ENCODE data around the gene P4HA1.

P4HA1 gene

DNA sequence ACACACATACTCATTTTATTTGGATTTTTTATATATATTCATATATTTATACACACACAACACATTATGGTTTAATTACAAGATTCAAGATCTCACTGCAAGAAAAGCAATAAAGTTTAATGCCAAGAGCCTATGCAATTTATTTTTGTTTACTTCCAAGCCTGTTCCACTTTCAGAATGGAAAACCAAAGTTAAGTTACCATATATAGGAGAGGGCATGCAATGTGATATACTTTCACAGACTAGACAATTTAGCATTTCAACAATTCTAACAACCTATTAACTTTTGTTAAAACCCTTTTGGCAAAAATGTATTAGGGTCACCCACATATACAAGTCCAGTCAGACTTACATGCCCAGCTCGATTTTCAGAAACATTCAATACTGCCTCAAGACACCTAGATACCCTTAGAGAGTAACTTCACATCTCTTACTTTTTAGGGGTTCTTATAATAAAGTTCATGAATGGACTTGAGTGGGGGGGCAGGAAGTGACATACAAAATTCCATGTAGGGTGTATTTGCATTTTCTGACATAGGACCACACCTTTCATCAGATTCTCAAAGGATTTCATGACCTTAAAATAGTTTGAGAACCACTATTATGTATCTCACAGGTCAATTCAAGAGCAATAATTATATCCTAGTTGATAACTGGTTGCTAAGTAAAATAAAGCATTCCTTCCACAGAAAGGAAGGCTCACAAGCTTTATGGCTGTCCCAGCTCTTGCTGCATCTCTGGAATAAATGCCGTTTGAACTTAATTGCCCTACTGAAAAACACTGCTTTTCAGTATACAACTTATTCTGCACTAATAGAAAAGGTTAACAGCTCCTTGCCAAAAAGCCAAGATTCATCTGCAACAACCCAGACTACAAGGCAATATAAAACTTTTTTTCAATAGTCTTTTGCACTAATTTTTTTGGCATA lies 2.5 kb downstream of the P4HA1 start:
- no peak for DNase-seq

DNA sequence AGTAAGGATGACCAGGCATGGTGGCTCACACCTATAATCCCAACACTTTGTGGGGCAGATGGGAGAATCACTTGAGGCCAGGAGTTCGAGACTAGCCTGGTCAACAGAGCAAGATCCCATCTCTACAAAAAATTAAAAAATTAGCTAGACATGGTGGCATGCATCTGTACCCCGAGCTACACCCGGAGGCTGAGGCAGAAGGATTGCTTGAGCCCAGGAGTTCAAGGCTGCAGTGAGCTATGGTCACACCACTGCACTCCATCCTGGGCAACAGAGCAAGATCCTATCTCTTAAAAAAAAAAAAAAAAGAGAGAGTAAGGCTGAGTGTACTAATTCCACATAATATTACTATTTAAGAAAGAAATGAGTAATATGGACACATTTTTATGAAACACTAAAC lies 3.8 kb downstream of the P4HA1 start:
- DNase-seq = no peak

DNA sequence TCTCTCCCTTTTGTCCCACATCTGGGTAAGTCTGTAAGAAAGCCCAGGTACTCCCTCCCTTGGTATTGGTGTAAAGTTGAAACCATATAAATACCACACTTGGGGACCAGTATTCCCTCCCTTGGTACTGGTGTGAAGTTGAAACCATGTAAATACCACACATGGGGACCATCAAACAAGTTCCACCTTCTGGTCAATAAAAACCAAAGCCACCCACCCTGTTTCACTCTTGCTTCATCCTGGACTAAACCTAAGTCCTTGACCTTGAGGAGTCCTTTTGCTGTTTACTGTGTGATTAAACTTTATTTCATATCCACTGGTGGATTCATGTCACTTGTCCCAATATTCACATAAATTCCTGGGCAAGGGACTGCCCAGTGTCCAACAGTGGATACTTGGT lies 8.4 kb downstream of the P4HA1 start:
- DNase-seq = no peak

DNA sequence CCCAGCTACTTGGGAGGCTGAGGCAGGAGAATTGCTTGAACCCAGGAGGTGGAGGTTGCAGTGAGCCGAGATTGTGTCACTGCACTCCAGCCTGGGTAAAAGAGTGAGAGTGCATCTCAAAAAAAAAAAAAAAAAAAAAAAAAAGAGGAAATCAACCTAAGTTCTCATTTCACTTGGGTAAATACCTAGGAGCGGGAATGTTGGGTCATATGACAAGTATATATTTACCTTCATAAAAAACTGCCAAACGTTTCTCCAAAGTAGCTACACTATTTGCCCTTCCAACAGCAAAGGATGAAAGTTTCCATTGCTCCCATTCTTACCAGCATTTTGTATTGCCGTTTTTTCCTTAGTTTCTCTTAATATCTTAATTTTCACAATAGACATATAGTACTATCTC lies 9.8 kb downstream of the P4HA1 start:
- DNase-seq = no peak

DNA sequence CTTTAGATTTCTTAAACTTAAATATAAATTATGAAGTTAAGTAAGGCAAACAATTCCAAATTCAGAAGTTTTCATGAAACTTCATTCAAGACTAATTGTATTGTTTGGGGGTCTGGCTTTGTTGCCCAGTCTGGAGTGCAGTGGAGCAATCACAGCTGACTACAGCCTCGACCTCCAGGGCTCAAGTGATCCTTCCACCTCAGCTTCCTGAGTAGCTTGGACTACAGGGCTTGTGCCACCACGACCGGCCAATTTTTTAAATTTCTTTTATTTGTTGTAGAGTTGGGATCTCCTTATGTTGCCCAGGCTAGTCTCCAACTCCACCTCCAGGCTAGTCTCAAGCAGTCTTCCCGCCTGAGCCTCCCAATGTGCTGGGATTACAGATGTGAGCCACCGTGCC lies 12.5 kb downstream of the P4HA1 start:
- no peak for DNase-seq

DNA sequence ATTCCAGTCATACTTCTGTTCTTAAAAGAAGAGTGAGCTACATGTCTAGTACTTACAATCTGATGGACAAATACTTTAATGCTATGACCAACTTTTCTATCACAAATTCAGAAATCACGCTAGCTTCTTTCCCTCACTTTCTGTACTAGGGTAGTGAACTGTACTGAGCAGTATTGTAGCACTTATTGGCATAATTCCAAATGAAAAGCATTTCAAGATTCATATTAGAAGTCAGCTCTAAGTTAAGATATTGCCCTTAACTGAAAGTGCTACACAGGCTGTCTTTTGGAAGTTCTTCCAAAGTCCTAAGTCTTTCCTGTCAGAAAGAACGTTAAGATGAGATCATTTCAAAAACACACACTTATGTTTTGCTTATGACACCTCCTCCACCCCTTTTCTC lies 13.4 kb downstream of the P4HA1 start:
- DNase-seq = no peak

DNA sequence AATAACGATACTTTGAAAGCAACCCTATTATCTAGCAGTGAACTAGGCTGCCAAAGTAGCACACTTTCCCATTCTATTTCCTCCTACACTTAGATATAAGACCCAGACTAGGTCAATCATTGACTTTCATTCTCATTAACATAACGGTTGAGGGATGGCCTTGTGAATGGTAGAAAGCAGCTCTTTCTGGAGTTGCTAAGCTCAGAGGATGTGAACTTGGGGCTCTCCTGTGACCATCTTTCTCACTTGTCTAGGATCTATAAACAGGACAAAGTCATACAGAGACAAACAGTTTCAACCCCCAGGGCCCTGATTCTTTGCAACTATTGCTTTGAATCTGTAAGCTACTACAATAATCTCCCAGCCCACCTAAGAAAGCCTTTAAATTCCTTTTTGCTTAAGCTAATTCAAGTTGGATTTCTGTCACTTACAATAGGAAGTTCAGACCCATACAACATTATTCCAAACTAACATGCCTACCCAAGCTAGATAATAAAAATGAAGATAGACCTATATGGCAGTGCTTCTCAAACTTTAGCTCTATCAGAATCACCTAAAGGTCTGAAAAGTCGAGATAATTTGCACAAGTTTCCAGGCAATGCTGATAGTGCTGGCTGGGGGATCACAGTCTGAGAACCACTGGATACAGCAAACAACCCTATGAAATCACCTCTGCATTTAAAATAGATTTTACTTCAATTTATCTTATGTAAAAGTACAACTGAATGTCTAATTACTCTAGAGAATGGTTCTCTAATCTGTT lies 16.7 kb downstream of the P4HA1 start:
- DNase-seq = no peak

DNA sequence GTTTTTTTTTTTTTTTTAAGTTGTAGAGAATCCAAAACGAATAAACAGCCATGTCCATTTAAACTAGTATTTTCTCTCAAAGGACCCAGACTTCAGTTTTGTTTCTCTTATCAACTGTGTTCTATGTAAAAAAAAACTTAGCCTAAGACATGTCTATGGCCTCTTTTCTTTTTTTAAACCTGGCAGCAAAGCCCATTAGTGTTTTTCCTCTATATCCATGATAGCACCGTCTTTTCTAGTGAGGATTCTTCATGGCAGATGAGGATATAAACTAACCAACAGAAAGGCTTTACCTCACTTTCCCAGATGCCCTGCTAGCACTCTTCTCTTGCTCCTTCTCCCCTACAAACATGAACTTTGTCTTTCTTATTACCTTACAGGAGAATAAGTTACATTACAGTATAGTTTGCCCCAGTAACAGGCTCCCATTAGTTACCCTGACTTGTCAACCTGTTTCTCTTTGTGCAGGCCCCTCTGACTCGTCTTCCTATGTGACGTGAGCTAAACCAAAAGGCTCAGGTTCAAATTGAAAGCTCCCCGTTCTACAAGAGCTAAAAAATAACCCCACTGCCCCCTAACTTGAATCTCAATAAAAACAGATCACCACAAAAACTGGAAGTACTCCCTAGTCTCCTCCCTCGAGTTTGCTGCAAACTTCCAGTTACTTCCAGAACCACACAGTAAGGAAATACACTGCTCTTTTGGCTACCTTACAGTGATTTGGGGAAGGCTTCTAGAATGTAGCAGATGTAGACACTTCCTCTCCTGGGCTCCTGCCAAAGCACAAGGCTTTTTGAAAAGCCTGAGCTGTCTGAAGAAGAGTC lies 20.1 kb downstream of the P4HA1 start:
- peak; percentile 49 for DNase-seq

DNA sequence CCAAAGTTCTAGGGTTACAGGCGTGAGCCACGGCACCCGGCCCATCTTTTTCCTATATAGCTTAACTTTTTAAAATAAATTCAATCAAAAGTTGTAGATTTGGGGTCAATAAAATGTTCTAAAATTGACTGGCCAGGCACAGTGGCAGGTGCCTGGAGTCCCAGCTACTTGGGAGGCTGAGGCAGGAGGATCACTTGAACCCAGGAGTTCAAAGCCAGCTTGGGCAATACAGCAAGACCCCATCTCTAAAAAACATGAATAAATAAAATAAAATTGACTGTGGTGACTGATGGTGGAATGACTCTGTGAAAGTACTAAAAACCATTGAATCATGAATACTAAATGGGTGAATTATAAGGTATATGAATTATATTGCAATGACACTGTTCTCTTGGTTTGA lies 20.8 kb downstream of the P4HA1 start:
- DNase-seq = no peak

DNA sequence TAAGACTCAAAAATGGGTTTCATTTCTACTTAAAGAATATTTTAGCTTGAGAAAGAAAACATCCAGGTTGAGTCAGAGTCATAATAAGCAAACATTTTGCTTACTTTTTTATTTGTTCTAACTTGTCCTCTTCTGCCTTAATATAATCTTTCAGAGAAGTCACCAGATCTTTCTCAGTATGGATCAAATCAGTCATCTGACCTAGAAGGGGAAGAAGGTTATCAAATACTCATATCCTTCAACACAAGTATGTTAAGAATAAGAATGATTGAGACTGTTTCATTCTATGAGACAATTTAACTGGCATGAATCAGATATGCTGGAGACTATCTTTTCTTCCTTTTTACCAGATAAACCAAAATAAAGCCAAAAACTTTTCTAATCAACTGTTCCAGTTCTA lies 23.0 kb downstream of the P4HA1 start:
- no peak for DNase-seq

DNA sequence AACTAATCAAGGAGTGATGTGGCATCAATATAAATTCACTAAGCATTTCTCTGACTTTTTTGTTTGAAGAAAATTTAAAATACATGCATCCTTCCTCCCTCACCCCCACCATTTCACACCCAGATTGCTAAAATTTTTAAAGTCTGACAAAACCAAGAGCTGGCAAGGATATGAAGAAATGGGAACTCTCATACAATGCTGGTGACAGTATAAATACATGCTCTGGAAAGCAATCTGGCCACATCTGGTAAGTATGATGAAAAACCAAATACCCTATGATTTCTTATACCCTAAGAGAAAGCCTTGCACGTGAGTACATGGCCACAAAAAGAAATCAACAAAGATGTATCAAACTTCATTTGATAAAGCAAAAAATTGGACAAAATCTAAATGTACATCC lies 31.2 kb downstream of the P4HA1 start:
- no peak for DNase-seq

DNA sequence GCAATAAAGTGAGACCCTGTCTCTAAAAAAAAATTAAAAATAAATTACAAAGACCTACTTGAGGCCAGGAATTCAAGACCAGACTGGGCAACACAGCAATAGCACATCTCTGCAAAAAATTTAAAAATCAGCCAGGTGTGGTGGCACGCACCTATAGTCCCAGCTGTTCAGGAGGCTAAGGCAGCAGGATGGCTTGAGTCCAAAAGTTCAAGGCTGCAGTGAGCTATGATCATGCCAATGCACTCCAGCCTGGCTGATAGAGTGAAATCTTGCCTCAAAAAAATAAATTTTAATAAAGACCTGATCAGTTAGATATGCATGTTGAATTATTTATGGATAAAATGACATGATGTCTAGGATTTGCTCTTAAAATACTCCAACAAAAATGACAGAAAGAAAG lies 34.9 kb downstream of the P4HA1 start:
- no peak for DNase-seq

DNA sequence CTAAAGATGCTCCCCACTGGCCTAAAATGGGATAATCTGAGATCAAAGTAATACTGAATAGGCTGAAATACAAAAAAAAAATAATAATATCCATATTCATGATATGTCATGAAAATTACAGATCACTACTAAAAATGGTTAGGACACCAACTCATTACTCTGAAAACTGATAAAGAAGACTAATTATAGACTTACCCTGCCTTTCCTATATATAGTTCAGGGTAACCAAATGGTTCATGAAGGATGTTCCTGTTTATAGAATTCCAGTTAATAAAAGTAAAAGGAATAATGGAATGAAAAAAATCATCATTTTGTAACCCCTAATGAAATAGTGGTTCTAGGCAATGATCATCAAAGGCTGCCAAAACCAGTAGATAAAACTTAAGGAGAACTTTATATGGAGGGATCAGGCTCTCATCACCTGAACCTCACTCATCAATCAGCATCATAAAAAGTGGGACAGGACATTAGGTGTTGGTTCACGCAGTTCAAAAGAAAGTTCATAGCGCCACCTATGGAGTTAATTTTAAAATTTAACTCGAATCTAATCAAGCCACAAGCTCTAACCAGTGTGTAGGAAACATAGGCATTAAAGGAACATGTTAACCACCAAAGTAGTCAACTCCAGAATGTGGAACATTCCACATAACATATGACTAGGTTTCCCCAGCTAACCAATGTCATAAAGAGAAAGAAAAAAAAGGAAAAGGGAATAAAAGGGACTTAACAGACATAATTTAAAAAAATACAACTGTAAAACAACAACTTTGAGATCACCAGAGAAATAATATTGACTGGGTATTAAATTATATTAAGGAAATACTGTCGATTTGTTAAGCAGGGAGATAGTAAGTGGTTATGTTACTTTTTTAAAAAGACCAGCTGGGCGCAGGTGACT lies 35.7 kb downstream of the P4HA1 start:
- DNase-seq = peak; percentile 6

DNA sequence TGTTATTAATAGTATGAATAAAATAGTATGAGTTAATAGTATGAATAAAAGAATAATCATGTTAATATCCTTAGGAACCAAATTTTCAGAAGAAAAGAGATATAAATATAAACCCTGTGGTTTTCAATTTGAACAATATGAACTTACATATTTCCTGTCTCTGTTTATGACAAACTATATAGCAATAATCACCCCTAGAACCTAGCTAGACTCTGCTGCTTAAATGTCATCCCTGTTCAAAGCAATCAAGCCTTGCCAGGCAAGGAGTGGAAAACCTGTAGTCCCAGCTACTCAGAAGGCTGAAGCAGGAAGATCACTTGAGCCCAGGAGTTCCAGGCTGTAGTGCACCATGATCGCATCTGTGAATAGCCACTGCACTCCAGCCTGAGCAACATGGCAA lies 36.5 kb downstream of the P4HA1 start:
- no peak for DNase-seq

DNA sequence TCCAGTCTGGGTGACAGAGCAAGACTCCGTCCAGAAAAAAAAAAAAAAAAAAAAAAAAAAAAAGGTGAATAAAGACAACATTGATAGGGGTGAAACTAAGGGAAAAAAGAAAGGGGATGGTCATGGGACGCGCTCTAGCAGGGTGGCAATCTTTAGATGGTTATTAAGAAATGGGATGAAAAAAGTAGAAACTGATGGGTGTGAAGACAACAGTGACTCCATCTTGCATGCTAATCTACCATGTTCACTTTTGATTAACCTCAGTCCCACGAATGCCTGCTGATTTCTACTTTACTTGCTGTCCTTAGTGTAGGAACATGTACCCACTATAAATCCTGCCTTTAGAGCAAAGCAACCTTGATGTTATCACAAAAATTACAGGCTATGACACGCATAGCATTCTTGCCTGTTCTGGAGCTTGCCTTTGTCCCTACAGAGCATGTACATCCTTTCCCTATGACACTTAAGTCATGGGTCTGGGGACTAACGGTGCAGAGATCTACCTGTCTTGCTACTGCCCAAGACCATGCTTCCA lies 38.5 kb downstream of the P4HA1 start:
- no peak for DNase-seq

DNA sequence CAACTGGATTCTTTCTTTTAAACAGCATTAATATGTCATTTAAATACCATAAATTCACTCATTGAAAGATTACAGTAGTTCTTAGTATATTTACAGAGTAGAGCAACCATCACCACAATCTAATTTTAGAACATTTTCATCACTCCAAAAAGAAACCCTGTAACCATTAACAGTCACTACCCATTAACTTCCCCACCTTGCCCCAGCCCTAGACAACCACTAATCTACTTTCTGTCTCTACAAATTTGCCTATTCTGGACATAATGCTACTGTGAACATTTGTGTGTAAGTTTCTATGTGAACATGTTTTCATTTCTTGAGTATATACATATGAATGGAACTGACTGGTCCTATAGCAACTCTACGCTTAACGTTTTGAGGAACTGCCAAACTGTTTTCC lies 42.4 kb downstream of the P4HA1 start:
- no peak for DNase-seq

DNA sequence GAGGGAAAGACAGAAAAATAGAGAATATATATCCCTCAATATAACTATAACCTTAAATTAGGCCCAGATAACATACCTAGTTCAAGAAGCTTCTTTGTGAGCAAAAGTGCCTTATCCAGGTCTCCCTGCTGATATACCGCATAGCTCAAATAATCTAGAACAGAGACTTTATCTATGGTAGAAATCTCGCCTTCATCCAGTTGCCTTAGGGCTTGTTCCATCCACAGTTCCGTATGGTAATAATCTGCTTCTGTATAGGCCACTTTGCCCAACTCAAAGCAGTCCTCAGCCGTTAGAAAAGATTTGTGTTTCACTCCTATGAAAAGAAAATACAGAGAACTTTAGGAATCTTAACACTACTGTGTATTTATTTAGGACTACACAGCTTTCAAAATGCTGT lies 43.4 kb downstream of the P4HA1 start:
- DNase-seq = no peak

DNA sequence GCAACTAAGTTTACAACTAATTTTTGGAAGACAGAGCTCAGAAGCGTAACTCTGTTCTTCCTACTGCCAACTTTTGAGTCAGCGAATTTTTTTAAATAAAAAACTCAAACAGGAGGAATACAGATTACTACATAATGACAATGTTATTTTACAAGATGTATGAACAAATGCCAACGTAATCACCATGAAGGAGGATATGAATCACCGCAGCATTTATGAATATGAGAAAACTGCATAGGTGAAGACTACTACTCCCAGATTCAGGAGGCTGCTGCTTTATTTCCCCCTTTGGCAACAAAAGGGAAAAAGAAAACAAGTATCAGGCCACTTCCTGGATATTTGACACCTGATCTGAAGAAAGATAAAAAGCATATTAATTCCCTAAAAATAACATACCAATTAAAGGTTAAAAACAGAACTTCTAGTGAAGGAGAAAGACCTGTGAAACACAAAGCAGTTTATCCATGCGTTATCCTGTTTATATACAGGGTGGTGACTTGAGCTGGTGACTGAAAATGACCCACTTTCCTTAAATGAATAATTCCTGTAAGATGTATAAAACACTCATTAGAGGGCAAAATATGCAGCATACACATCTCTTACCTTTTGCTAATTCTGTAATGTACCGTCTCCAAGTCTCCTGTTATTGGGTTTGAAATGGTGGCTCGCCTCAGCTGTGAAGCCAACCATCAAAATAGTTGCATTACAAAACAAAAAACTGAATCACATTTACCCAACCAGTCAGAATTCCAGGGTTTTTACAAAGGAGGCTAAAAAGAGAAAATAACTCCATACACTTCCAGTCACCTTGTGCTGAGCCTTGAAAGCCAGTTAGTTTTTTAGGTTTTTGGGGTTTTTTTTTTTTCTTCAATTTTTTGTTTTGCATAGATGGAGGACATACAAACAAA lies 52.0 kb downstream of the P4HA1 start:
- DNase-seq = no peak

DNA sequence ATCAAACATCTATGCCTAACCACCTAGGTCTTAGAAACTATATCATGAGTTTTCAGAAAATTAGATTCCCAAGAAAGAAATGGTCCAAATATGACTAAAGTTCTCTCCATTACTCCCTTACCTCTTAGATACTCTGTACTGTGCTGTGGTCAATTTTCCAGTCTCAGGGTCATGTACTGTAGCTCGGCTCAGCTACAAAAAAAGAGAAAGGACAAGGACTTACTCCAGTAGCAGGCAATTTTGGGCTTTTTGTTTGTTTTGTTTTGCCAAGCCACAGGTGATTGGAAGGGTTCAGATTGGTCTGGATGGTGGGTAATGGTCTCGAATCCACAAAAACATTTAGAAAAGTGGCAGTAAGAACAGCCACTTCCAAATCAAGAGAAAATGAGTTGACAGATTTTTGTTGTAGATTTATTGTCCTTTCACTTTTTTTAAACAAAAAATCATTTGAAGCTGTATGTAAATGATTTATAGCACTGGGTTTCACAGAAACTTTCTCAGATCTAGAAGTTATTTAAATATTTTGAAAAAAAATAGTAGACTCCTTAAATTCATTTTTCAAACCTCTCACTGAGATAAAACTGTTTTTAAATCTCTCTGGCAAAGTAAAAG lies 52.8 kb downstream of the P4HA1 start:
- DNase-seq = no peak

DNA sequence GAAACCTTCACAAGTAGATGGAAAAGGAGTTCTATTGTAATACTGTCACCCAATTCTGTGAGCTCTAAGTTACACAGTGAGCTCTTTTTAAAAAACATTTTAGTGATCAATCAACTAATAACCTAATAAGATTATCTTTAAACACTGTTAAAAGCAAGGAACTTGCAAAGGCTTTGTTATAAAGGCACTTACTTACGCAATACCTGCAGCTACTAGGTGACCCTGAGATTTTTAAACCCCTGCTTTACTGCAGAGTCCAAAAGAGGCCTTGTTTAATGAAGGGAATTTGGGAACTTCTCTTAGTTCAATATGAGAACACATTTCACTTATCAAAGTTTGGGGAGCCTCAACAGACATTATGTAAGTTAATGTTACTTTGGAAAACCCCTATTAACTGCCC lies 53.3 kb downstream of the P4HA1 start:
- no peak for DNase-seq

DNA sequence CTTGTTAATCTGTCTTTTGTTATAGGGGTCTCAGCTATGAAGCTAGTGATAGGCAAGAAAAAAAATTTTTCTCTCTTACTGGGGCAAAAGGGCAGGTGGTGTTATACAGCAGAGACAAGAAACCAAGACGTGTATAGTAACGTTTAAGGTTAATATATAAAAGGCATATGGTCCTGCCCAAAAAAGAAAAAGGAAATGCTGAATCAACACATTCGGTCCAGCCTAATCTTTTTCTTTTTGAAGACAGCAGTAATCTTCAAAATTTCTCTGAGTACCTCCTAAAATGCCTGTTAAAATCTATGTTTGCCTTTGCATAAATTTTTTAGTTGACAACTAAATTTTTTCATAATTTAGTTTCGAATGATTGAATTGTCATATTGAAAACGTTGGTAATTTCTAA lies 54.5 kb downstream of the P4HA1 start:
- DNase-seq = no peak
